Measurements from ENCODE around the gene TUBA1C.

The TUBA1C gene

GRCh38 chr12:49227713-49228112, 37.2 kb upstream of the TUBA1C start:
- no peak overlapping the region for H3K4me3 ChIP-seq (ENCODE audit: low read length)
- no peak for DNase-seq (ENCODE audit: low read depth)
- no peak for TF ChIP-seq CTCF (conservative IDR thresholded peaks at IDR 0.05; ENCODE audit: low read length)

- no peak overlapping the region for H3K4me3 ChIP-seq (ENCODE audit: low read length)
- no peak for DNase-seq (ENCODE audit: low read depth)
- TF ChIP-seq CTCF (conservative IDR thresholded peaks at IDR 0.05; ENCODE audit: low read length): no peak
Measured at GRCh38 chr12:49228653-49229052, 36.2 kb upstream of the TUBA1C start.

GRCh38 chr12:49230176-49230804, 34.6 kb upstream of the TUBA1C start:
- no peak overlapping the region for H3K4me3 ChIP-seq (ENCODE audit: low read length)
- no peak for TF ChIP-seq CTCF (conservative IDR thresholded peaks at IDR 0.05; ENCODE audit: low read length)
- DNase-seq (ENCODE audit: low read depth): no peak

GRCh38 chr12:49230805-49231194, 34.1 kb upstream of the TUBA1C start:
- TF ChIP-seq CTCF (conservative IDR thresholded peaks at IDR 0.05; ENCODE audit: low read length): no peak
- H3K4me3 ChIP-seq (ENCODE audit: low read length): no peak overlapping the region
- no peak for DNase-seq (ENCODE audit: low read depth)

- DNase-seq (ENCODE audit: low read depth): peak; percentile 38
- H3K4me3 ChIP-seq (ENCODE audit: low read length): no peak overlapping the region
- no peak for TF ChIP-seq CTCF (conservative IDR thresholded peaks at IDR 0.05; ENCODE audit: low read length)
Measured at GRCh38 chr12:49231878-49232655, 32.8 kb upstream of the TUBA1C start.

- TF ChIP-seq CTCF (conservative IDR thresholded peaks at IDR 0.05; ENCODE audit: low read length): 0 out of 2 replicates have a peak, but pooled peaks have one; percentile 9
- peak overlapping the region; percentile 36 for H3K4me3 ChIP-seq (ENCODE audit: low read length)
- DNase-seq (ENCODE audit: low read depth): peak; percentile 31
Measured at GRCh38 chr12:49232940-49233841, 31.7 kb upstream of the TUBA1C start.

Data from AG10803 (cell line).